Measurements from ENCODE around the gene CBR3.
"Not testable (repeated sequence)": the region's sequence is repeated elsewhere in the genome, so short reads cannot be mapped to it uniquely, and the experiment has no call there.

The CBR3 gene

DNA sequence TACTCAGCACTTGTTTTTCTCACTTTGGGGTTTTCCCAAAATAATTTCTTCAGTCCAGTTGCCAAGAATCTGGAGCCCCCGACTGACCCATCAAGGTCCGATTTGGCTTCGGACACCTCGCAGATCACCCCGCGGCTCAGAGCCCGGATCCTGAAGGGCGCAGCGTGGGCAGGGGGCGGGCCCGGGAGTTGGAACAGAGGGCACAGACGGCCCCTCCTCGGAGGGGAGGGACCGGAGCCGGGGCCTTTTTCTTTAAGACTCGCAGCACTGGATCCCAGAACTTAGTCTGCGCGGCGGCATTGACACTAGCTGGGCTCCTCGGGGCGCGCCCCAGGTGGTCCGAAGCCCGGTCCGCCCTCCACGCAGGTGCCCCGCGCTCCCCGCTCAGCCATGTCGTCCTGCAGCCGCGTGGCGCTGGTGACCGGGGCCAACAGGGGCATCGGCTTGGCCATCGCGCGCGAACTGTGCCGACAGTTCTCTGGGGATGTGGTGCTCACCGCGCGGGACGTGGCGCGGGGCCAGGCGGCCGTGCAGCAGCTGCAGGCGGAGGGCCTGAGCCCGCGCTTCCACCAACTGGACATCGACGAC, at the start of gene CBR3:
TSS of gene CBR3 (plus strand) at position 277 of the 588 bp plus-strand sequence. CDS start at position 391, 114 bp downstream.
- DNase-seq = no peak

DNA sequence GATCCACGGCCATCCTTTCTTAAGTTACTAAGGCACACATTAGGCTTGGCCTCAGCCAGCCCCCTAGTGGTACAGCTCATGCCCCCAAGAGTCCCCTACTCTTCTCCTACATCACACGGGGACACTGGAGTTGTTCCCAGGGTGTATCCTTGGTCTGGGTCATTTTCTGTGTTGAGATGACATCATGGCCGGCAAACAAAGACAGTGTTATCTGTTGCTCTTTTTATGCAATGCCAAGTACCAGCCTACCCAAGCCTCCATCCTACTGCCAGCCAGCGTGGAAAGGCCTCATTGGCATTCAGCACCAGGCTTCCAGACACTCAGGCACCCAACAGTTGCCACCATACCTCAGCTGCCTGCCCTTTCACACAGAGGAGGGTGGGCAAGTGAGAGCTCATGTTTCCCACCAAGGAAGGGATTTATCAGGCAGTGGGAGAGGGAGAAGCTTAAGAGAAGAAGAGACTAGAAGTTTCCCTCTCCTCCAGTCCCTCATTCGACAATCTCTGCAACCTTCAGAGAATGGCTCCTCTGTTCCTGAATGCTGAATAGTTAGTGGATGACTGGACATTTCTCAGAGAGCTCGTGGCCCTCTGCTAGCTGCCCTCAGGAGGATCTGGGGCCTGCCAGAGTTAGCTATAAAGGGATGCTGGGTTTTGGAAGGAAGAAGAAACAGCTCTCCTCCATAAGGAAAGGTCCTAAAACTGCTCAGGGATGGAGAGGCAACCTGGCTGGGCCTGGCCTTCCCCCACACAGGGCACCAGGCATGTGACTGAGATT, 47.3 kb upstream of the CBR3 start:
- DNase-seq = no peak

GRCh38 chr21:36089946-36090345, 44.9 kb upstream of the CBR3 start:
- no peak for DNase-seq

- no peak for DNase-seq
These were observed 42.2 kb upstream of the CBR3 start for GRCh38 chr21:36092681-36093080.

- no peak for DNase-seq
These were observed 41.4 kb upstream of the CBR3 start for GRCh38 chr21:36093512-36093911.

GRCh38 chr21:36096398-36097290, 38.2 kb upstream of the CBR3 start:
- no peak for DNase-seq

DNA sequence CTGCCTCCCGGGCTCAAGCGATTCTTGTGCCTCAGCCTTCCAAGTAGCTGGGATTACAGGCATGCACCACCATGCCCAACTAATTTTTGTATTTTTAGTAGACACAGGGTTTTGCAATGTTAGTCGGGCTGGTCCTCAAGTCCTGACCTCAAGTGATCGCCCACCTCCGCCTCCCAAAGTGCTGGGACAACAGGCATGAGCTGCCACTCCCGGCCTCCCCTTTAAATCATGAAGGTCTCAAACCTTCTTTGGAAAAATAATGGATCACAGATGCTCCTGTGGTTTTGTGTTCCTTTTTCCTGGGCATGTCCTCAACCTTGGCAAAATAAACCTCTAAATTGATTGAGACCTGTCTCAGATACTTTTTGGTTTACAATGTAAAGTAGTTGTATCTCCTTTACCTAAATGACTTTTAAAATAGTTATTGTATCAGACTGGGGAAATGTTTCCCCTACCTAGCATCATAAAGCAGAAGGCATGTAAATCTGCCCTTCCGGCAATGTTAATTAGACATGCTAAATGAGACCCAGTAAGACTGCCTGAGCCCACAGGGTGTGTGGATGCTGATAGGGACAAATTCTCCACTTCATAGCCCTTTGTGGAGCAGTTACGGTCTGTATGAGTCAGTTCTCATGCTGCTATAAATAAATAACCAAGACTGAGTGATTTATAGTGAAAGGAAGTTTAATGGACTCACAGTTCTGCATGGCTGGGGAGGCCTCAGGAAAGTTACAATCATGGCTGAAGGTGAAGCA, 37.3 kb upstream of the CBR3 start:
- no peak for DNase-seq

DNA sequence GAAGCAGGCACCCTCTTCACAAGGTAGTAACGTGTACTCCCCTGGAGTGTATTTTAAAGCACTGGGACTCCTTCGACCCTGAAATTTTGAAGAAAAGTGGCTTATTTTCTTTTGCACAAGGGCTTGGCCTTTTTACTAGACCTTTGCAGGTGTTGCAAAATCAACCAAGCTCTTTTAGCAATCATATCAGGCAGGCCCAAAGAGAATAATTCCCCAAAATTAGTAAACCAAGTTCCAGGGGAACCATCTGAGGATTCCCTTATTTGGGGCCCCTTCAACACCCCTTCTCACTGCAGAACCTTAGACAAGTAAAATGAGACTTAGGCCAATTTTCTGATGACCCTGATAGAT, 36.7 kb upstream of the CBR3 start:
- no peak for DNase-seq

DNA sequence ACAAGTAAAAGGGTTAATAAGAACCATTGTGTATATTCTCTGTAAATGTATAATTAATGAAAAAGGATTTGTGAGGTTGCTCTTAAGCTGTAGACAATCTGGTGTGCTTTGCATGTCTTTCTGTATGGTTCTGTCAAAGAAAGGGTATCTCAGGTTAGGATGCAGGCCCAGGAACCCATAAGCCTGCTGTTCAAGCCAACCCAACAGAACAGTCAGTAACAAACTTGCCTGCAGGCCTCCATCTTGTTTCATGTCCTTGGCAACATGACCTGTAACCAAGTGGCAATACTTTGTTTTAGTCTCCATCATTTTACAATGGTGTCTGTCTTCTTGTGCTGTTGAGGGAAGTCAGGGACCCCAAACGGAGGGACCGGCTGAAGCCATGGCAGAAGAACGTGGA, 35.9 kb upstream of the CBR3 start:
- no peak for DNase-seq

GRCh38 chr21:36099695-36100211, 35.1 kb upstream of the CBR3 start:
- not testable (repeated sequence) for DNase-seq

GRCh38 chr21:36100971-36101641, 33.8 kb upstream of the CBR3 start:
- DNase-seq = no peak

GRCh38 chr21:36103434-36103833, 31.4 kb upstream of the CBR3 start:
- DNase-seq = no peak

- no peak for DNase-seq
These were observed 30.3 kb upstream of the CBR3 start for GRCh38 chr21:36104317-36105300.

GRCh38 chr21:36105327-36105842, 29.5 kb upstream of the CBR3 start:
- no peak for DNase-seq

DNA sequence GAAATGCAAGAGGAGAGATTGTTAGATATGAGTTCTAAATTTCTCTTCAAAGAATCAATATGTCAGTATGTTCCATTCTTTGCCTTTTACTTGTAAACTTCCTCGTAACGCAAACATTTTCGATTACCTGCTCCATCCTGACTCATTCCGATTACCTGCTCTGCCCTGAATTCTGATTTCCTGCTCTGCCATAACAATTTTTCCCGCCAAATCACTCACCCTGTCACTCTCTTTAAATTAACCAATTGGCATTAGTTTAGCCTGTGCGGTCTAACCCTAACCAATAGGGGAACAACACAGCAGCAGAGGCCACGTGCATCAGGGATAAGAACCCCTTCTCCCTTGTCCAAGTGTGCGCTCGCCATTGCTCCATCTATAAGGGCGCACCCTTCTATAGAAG, 25.0 kb upstream of the CBR3 start:
- DNase-seq = no peak

GRCh38 chr21:36111238-36111637, 23.6 kb upstream of the CBR3 start:
- no peak for DNase-seq

DNA sequence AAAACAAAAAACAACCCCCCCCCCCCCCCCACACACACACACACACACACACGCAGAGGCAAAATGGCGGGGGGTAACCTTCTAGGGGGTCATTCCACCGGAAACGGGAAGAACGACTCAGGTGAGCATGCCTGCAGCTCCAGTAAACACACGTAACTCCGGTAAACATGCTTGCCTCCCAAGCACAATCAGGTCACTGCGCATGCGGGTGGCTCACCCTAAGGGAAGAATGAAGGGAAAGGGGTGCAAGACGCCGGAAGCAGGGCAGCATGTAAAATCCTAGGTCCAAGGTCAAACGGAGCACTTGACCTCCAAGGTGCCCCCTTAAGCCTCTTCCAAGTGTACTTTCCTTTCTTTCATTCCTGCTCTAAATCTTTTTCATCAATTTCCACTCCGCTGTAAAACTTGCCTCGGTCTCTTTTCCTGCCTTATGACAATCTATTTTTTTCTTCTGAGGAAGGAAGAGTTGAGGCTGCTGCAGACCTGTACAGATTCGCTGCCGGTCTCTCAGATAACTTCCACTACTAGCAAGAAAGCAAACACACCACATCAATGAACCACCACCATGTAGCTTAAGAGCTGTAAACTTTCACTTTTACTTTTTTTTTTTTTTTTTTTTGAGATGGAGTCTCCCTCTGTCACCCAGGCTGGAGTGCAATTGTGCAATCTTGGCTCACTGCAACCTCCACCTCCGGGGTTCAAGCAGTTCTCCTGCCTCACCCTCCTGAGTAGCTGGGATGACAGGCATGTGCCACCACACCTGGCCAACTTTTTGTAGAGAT, 21.0 kb upstream of the CBR3 start:
- DNase-seq = no peak

DNA sequence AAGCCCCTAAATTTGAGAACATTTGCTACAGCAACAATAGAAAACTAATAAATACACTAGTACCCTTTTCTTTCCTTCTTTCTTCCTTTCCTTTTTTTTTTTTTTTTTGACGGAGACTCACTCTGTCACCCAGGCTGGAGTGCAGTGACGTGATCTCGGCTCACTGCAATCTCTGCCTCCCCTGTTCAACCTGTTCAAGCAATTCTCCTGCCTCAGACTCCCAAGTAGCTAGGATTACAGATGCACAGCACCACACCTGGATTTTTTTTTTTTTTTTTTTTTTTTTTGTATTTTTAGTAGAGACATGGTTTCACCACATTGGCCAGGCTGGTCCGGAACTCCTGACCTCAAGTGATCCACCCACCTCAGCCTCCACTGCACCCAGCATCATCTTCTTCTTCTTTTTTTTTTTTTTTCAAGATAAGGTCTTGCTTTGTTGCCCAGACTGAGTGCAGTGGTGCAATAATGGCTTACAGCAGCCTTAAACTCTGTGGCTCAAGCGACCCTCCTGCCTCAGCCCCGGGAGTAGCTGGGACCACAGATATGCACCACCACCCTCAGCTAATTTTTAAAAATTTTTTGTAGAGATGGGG, 19.6 kb upstream of the CBR3 start:
- no peak for DNase-seq

DNA sequence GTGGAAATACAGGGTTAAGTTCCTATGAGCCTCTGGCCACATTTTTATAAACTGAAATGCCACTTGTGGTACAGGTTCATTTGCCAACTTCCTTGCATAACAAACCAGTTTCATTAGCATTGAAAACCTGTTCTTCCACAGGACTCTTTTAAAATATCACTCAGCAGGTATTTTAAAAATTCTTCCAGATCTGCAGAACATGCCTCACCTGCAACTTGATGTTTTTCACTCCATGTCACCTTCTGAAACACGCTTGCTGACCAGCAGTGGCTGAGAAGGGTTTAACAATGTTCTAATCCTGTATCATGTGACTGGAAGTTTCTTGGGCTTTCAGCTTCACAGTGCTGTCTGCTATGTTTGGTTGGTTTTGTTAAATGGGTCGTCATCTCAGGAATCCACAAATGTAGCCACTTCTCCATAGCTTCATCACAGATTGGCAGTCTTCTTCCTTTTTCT, 17.6 kb upstream of the CBR3 start:
- DNase-seq = no peak
